Activated CD4-positive, alpha-beta T cell treated with anti-CD3 and anti-CD28 coated beads, Interleukin-10, Interleukin-2, amounts not matched to agents 100 ng/mL and 50 ng/mL, durations not matched to agents 16 hours and 8 hours (primary cell): ENCODE measurements around the gene FBLIM1.

ENCODE experiments used
- DNase-seq: peaks from one replicate; pipeline ENCODE4 v3.0.0-alpha.2; 2020

FBLIM1 gene

DNA sequence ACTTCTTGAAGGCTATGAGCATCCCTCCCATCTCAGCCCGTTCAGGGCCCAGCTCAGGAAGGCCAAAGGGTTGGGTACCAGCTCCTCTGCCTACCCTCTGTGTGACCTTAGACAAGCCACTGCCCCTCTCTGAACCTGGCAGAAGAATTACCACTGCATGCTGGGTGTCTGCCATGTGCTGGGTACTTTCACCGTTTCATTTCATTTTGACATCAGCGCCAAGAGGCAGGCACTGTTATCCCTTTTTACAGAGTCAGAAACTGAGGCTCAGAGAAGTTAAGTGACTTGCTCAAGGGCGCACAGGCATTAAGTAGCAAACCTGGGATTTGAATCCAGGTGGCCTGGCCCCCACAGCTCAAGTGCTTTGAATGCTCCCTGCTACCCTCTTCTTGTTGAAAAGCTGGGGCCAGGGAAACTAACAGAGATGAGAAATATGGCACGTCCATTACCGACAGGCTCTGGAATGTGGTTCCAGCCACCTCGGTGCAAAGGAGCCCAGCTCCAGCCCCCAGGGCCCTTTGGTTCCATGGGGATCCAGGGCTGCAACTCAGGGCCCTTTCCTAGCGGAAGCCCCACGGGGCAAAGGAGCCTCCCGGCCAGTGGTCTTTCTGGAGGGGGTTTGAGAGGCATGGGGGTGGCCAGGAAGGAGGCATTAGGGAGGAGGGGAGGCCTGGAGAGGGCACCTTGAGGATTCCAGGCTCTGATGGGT is 9.8 kb upstream of the FBLIM1 start:
- DNase-seq: no peak

DNA sequence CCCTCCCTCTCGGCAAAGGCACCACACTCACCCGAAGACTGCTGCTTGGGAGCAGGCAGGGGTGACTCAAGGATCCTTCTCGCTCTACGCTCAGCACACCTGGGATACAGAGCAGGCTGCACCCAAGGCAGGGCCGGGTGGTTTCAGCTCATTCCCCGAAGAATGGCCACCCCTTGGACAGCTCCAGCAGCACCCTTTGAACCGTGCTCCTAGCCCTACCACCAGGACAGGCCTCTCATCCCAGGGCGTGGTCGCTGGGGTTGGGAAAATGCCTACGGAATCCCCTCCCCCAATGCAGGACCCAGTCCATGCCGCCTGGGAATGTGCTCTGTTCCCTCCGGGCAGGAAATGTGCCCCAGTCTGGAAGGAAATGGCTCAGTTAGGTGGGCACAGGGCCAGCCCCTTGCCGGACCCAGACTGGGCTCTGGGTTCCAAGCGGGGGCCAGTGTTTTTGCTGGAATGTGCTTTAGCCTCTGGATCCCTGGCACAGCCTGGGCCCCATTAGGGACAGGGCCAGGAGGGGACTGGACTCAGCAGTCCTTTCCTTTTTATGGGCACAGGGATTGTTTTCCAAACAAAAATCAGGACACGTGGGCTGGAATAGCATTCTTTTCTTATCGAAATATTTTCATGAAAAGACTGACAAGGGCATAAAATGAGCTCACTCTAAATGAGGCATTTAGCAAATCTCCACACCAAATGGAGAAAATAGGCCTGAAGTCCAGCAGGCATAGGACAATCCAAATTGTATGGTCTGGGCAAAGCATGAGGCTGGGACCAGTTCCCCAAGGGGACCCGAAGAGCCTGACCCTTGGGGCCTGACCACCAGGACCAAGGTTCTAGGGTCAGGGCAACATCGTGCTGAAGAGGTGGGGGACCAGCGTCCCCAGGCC is 8.9 kb upstream of the FBLIM1 start:
- no peak for DNase-seq

DNA sequence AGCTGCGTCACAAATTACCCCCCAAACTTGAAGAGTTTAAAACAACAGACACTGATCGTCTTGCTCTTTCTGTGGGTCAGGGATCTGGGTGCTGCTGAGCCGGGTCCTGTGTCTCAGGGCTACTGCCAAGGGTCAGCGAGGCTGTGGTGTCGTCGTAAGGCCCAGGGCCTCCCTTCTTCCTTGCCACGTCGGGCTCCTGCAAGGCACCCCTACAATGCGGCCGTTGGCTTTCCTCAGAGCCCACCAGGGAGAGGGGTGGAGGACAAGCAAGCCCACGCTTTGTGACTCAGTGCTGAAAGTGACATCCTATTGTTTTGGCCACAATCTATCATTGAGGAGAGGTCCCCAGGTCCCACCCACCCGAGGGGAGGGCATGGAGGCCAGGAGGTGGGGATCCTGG is 7.7 kb upstream of the FBLIM1 start:
- DNase-seq: no peak

DNA sequence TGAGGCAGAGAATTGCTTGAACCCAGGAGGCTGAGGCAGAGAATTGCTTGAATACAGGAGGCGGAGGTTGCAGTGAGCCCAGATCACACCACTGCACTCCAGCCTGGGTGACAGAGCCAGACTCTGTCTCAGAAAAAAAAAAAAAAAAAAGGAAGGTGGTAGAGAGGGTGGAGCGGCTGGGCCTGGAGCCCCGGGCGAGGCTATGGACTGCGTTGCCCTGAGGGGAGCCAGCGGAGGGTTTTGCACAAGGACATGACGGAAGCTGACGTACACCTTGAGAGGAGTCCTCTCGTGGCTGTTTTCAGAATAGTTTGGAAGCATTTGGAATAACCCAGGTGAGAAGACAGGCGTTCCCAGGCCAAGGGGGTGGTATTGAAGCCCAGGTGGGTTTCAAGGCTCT is 6.9 kb upstream of the FBLIM1 start:
- DNase-seq: no peak

DNA sequence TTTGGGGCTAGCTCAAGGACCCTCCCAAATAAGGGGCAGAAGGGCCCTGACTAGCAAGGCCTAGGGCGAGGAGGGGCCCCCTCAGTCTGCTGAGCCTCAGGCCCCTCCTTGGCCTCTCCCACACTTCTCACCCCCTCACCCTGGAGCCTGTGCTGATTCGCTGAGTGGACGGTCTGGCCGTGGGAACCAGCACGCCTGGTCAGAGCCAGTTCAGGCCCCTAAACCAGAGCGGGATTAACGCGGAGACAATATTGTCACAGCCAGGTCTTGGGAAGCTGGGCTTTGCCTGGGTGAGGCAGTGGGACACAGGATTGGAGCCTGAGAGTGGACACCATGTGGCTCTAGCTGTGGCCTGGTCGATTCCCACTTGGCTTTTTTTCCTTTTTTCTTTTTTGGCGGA is 4.8 kb upstream of the FBLIM1 start:
- no peak for DNase-seq

DNA sequence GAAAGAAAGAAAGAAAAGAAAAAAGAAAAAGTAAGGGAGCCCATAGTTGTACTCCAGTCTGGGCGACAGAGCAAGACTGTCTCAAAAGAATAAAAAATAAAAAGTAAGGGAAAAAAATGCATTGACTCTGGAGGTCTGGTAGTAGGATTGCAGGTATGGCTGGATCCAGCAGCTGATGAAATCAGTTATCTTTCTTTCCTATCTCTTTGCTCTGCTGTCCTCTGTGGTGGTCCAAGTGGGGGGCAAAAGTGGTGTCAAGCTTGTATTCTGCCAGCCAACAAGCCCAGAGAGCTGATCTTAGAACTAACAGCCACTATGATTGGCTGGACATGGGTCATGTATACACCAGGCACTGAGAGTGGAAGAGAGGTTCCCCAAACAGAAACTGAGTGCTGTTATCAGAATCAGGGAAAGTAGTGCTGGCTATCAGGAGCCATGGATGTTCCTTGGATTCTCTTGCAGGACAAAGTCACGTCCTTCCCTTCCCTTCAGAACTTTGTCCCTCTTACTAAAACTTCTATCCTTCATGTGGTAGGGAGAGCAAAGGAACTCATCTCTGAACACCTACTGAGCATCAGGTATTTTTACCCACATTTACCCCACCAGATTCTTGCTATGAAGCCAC is 3.5 kb upstream of the FBLIM1 start:
- DNase-seq: no peak

DNA sequence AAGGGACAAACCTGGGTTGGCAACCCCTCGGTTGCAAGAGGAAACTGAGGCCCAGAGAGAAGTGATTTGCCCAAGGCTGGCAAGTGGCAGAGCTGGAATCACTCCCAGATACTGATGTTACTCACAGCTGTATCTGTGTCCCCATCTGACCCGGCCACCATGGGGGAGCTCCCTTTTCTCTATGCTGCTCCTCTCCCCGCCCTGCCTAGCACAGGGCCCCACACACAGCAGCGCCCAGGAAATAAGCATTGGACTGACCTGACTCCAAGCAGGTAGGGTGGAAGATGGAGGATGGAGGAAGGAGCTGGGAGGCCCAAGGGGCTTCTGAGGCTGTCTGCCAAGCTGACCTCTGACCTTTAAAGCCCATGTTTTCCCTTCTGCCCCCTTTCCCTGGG is 3.0 kb upstream of the FBLIM1 start:
- no peak for DNase-seq

DNA sequence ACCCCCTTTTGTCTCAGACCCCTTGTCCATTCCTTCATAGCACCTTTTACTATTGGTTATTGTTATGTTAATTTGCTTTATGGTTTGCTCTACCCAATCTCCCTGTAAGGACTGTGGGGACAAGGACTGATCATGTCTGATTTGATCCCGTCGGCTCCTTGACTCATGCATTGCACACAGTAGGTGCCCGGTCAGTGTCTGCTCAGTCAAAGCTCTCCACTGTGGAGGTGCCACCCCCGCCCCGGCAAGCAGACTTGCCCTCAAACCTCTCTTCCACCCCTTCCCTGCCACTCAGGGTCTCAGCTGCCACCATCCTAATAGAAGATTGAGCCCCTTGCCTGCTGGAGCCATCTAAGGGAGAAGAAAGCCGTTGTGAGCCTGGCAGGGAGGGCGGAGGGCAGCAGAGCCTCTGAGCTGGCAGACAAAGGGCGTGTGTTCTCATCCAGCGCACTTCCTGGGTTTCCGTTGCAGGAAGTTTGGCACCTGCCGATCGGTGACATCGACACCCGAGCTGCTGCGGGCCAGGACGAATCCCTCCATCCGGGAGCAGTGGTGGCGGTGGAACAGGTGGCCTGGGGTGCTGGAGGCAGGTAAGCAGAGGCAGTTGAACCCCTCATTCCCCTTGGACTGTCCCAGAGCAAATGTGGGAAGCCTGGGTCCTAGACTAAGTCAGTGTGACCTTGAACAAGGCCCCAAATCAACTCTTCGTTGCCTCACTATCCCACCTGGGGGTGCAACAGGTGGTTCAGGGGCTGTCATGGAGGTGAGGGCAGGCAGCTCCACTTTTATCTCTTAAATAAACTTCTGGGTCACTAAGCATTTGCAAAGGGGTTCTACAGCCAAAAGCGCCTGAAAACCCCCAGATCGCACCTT is 2.2 kb upstream of the FBLIM1 start:
- no peak for DNase-seq

DNA sequence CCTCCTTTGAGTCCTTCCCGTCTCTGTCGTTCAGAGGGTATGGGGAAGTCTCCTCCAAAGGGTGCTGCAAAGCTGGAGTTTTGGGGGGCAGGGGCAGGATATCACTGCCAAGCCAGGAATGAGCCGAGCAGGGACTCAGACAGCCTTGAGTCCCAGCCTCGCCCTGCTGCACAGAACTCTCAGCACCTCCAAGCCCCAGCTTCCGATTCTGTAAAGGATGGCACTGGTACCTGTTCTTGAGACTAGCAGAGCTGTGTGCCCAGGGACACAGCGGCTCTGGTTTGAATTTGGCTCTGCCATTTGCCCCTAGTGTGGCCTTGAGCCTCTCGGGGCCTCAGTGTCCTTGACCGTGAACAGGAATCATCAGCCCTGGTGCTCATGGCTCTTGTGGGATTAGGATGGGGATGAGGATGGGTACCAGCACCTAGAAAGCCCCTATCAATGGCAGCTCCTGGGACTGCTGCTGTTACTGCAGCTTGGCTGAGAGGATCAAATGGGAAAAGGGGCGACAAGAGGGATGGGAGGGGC is 1.5 kb upstream of the FBLIM1 start:
- DNase-seq: no peak

DNA sequence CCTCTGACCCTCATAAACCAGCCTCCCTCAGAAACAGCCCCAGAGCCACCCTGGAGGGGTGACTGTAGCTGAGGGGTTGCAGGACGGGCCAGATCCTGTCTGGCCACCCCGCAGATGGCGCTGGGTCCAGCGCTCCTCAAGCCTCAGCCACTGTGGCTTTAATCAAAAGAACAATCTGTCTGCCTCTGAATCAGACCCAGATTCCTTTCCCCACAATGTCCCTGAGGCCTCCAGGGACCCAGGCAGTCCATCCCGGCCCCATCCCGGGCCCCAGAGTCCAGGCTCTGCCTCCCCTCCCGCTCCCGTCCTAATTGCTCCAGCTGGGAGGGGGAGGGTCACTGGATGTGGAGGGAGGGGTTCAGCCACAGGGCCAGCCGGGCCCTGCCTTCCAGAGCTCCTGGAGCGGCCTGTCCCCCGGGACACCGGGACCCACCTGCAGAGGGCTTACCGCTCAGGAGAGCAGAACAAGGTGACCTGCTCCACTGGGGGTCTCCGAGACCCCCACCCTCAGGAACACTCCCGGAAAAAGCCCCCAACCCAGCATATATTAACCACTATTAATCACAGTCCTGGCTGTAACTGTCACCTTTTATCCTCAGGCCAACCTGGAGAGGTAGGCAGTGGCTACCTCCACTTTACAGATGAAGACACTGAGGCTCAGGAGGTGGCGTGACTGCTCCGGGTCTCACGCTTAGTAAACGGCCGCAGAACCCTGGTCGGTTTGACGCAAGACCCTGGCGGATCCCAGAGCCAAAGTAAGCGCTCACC is 836 bp upstream of the FBLIM1 start:
- no peak for DNase-seq

DNA sequence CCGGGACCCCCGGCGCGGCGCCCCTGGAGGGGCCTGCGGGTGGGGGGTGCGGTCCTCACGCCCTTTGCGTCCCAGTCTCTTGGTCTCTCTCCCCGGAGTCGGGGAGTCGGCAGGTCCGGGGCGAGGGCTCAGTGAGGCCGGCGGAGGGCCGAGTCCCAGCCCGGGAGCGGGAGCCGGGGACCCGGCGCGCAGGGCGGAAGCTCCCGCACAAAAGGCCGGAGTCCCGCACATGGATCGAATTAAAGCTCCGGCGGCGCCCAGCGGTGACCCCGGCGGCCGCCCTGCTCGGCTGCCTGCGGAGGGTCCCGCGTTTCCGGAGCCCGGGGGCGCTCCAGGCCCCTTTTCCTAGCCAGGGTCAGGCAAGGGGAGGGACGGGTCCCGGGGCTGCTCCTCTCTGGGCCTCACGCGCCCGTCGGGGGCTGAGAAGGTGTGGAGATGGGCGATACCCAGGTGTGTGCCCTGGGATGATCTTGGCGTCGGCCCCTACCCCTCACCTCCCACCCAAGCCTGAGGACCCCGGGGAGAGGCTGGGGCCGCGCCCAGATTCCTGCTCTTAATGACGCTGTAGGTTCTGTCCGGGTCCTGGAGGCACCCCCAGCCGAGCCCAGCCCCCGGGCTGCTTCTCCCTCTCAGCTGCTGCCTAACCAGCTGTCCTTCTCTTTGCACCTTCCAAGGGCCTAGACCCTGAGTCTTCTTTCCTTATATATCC is 512 bp downstream of the FBLIM1 start:
- no peak for DNase-seq

DNA sequence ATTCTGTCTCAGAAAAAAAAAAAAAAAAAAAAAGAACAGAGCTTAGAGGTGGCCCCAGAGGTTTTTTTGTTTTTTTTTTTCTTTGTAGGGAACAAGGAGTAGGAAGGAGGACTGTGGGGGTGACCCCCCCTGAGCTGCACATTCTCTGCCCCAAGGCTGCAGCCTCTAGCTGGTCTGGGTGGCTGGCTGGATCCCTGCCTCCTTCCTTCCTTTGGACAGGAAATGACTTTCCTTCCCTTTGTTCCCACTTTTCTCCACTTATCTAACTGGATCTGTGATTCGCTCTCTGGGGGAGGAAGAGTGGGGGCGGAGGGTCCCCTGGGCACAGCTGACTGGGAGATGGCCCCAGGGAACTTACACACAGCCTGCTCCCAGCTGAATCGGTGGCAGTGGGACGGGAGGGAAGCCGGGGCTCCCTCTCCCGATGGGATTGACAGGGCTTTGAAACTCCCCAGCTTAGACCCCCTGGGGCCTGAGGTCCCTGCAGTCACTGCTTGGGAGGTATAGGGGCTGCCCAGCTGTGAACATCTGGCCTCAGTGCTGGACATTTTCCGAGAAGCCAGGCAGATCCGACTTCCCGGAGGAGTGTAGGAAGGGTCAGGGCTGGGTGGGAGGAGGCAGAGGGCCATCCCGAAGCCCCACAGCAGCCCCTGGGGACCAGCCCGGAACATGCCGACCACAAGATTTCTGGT is 2.1 kb downstream of the FBLIM1 start:
- DNase-seq: no peak

DNA sequence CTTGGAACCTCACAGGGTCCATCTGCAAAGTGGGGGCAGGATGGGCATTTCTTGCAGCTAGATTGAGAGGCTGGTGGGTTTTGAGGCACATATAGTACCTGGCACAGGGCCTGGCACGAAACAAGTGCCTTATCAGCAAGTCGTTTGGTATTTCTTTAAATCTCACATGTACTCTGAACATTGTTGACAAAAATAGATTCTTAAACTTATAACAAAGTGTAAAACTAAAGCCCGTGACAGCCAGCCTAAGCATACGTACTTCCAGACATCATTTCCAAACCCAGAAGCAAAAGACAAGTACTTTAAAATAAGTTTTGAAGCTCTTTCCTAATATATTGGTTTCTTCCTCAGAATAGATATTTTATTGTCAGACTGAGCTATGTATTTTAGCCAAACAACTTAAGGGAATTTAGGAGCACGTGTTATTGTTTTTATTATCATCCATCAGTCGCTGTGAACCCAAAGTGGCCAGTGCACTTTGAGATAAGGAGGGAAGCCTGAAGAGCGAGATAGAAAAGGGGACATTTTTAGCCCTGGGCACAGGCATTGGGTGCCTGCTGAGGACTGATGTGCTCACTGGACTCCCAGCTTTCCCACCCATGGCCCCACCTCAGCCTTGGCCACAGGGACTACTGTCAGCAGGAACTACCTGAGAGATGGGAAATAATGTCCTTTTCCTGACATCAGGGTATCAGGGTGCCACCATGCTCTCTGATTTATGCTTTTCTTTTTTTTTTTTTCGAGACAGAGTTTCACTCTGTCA is 3.0 kb downstream of the FBLIM1 start:
- no peak for DNase-seq

DNA sequence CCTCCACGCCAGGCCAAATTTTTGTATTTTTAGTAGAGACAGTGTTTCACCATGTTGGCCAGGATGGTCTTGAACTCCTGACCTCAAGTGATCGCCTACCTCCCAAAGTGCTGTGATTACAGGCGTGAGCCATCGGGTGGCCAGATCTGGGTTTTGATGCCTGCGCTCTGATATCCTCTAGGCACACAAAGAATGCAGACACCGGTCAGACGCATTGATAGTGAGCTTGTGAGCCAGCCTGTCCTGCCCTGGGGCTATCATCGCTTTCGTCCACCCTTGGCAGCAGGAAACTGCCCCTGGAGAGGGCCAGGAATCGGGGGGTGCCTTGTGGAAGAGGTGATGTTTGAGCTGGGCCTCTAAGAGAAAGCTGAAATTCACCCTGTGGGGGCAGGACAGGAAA is 4.0 kb downstream of the FBLIM1 start:
- DNase-seq: no peak

DNA sequence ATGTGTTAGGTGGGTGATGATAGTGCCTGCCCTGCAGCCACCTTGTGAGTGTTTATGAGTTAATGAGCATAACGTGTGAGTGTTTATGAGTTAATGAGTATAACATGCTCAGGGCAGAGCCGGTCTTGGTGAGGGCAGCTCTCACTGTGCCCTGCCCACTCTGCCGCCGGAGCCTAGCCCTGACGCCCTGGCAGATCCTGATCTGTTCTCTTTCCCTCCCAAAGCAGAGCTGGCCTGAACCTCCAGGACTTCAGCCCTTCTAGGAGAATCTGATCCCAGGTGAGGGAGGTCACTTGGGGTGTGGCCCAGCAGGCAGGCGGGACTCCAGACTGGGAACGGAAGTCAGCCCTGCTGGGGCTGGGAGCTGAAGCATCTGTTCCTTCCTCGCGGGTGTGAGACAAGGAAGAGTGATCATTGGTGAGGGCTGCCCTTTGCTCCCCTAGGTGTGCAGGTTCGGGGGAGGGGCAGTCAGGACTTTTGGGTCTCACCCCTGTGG is 5.7 kb downstream of the FBLIM1 start:
- no peak for DNase-seq

DNA sequence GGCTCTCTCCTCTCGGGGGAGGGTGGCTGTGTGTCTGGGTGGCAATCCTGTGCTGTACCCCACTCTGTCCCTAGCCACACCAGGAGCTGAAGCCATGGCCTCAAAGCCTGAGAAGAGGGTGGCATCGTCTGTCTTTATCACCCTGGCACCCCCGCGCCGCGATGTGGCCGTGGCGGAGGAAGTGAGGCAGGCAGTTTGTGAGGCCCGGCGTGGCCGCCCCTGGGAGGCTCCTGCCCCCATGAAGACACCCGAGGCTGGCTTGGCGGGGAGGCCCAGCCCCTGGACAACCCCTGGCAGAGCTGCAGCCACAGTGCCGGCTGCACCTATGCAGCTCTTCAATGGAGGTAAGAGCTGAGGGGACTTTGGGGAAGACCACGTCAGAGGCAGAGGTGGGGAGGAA is 6.3 kb downstream of the FBLIM1 start:
- DNase-seq: no peak

DNA sequence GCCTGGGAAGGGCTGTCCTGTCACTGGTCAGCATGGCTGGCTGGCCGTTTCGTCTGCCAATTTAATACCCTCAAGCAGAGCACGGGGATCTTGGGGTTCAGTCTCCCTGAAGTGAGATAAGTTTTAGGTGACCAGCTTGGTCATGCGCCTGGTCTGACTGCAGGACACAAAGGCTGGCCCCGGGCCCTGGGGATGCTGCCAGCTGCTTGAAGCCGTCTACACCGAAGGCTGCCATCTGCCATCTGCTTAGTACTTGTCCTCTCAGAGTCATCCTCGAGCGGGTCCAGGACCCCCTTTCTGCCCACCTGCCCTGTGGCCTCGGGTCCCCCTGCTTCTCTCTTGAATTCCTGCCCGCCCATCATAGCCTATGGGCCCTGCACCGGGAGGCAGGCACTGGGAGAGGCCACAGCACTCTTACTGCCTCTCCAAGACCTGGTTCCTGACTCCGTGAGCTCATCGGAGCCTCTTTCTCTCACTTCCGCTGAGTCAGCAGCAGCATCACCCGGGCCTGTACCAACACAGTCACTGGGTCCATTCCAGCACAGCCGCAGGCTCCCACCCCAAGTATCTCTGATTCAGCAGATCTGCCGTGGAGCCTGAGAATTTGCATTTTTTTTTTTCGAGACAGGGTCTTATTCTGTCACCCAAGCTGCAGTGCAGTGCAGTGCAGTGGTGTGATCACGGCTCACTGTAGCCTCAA is 7.0 kb downstream of the FBLIM1 start:
- DNase-seq: no peak

DNA sequence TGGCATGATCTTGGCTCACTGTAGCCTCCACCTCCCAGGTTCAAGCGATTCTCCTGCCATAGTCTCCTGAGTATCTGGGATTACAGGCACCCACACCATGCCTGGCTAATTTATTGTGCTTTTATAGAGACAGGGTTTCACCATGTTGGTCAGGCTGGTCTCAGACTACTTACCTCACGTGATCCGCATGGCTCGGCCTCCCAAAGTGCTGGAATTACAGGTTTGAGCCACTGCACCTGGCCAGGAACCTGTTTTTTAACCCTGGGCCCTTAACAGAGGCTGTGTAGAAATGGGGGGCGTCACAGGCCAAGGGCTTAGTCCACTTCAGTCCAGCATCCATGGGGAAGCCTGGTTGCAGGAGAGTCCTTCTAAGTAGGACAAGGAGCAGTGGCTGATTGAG is 9.3 kb downstream of the FBLIM1 start:
- DNase-seq: no peak

DNA sequence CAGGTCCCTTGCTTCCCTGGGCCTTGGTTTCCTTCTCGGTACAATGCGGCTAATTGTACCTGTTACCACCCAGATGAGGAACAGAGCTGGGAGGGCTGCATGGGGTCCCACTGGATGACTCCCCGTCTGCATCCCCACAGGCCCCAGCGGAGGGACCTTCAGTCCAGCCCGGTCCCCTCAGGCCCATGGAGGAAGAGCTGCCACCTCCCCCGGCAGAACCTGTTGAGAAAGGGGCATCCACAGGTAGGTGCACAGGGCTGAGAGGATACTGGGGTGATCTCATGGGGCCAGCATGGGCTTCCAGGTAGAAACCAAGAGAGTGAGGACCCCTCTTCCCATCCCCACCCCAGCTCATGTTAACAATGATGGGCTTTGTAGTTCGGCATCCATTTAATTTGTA is 9.8 kb downstream of the FBLIM1 start:
- no peak for DNase-seq
